Activated T-helper 1 cell treated with anti-CD3 and anti-CD28 coated beads, Interleukin-12 subunit alpha, Interleukin-12 subunit beta, Interleukin-2, Interleukin-4 antibody, amounts not matched to agents 30 ng/mL and 10 ng/mL and 1 ng/mL, durations not matched to agents 14 hours and 24 hours and 36 hours (primary cell): ENCODE data around the gene NRCAM. TPM values are rescaled to one million over a fixed set of nuclear protein-coding genes. Genes with fewer than 3 reads are reported as not detected.

ENCODE experiments used
- DNase-seq: peaks from one replicate; pipeline ENCODE4 v3.0.0; 2021; ENCODE audit warnings: low spot score
- H3K27ac Mint-ChIP-seq: one replicate; pipeline ENCODE4 v1.8.0; 2021; ENCODE audit warnings: mild to moderate bottlenecking, mixed read lengths
- H3K27me3 Mint-ChIP-seq: one replicate; pipeline ENCODE4 v1.8.0; 2022; ENCODE audit warnings: mild to moderate bottlenecking, moderate library complexity, mixed read lengths; ENCODE audit not compliant: insufficient read depth
- H3K36me3 Mint-ChIP-seq: one replicate; pipeline ENCODE4 v1.8.0; 2021; ENCODE audit warnings: low read depth, mixed read lengths
- H3K4me1 Mint-ChIP-seq: one replicate; pipeline ENCODE4 v1.8.0; 2021; ENCODE audit warnings: low read depth, mixed read lengths
- H3K4me3 Mint-ChIP-seq: one replicate; pipeline ENCODE4 v1.8.0; 2021; ENCODE audit warnings: mild to moderate bottlenecking, moderate library complexity, mixed read lengths
- H3K9me3 Mint-ChIP-seq: one replicate; pipeline ENCODE4 v1.8.0; 2021; ENCODE audit warnings: mixed read lengths
- intact Hi-C: fragments of 100-400 bp; cut with micrococcal nuclease; formaldehyde crosslinking; loops from one replicate; pipeline ENCODE4 v1.15.1; 2024
- total RNA-seq: library from RNA; stranded (reverse); gene quantifications from 2 replicates; pipeline ENCODE4 v1.2.3, GENCODE V29; 2022

Gene NRCAM
- total RNA-seq, 1 donor from 2014 or later = 0.21 TPM

GRCh38 chr7:108236681-108237415 lies 219.4 kb downstream of the NRCAM start:
- H3K9me3 Mint-ChIP-seq = no peaks in the 10 kb centered on the region
- no peak overlapping the region for H3K4me3 Mint-ChIP-seq
- no peaks in the 10 kb centered on the region for H3K36me3 Mint-ChIP-seq
- H3K27ac Mint-ChIP-seq = no peak overlapping the region
- intact Hi-C loops = no loop called here
- peaks cover 3% of the 10 kb centered on the region for H3K27me3 Mint-ChIP-seq
- DNase-seq = no peak
- H3K4me1 Mint-ChIP-seq = no peaks in the 10 kb centered on the region

GRCh38 chr7:108235451-108236061 lies 220.7 kb downstream of the NRCAM start:
- no peaks in the 10 kb centered on the region for H3K36me3 Mint-ChIP-seq
- no peak overlapping the region for H3K4me3 Mint-ChIP-seq
- no peak overlapping the region for H3K27ac Mint-ChIP-seq
- H3K4me1 Mint-ChIP-seq = no peaks in the 10 kb centered on the region
- no peak for DNase-seq
- H3K27me3 Mint-ChIP-seq = no peaks in the 10 kb centered on the region
- intact Hi-C loops = no loop called here
- H3K9me3 Mint-ChIP-seq = no peaks in the 10 kb centered on the region

- Mint-ChIP-seq H3K4me1 (no peaks in the 10 kb centered on the region), H3K9me3 (no peaks in the 10 kb centered on the region), H3K27ac (no peak overlapping the region), H3K27me3 (no peaks in the 10 kb centered on the region), H3K36me3 (no peaks in the 10 kb centered on the region), H3K4me3 (no peak overlapping the region)
- intact Hi-C loops = no loop called here
- DNase-seq = no peak
Measured at GRCh38 chr7:108234971-108235450, 221.2 kb downstream of the NRCAM start.

GRCh38 chr7:108234281-108234680 lies 222.0 kb downstream of the NRCAM start:
- no peak for DNase-seq
- H3K27me3 Mint-ChIP-seq = no peaks in the 10 kb centered on the region
- no peaks in the 10 kb centered on the region for H3K36me3 Mint-ChIP-seq
- H3K4me1 Mint-ChIP-seq = no peaks in the 10 kb centered on the region
- intact Hi-C loops = no loop called here
- H3K9me3 Mint-ChIP-seq = no peaks in the 10 kb centered on the region
- H3K27ac Mint-ChIP-seq = no peak overlapping the region
- no peak overlapping the region for H3K4me3 Mint-ChIP-seq

GRCh38 chr7:108232076-108232475 lies 224.2 kb downstream of the NRCAM start:
- Mint-ChIP-seq H3K36me3 (no peaks in the 10 kb centered on the region), H3K4me1 (no peaks in the 10 kb centered on the region), H3K27me3 (no peaks in the 10 kb centered on the region), H3K9me3 (no peaks in the 10 kb centered on the region), H3K27ac (no peak overlapping the region), H3K4me3 (no peak overlapping the region)
- intact Hi-C loops = no loop called here
- no peak for DNase-seq

GRCh38 chr7:108231221-108231620 lies 225.0 kb downstream of the NRCAM start:
- DNase-seq = no peak
- no peaks in the 10 kb centered on the region for H3K9me3 Mint-ChIP-seq
- H3K27ac Mint-ChIP-seq = no peak overlapping the region
- intact Hi-C loops = no loop called here
- no peak overlapping the region for H3K4me3 Mint-ChIP-seq
- no peaks in the 10 kb centered on the region for H3K4me1 Mint-ChIP-seq
- H3K36me3 Mint-ChIP-seq = no peaks in the 10 kb centered on the region
- H3K27me3 Mint-ChIP-seq = no peaks in the 10 kb centered on the region

GRCh38 chr7:108227366-108227765 lies 228.9 kb downstream of the NRCAM start:
- intact Hi-C loops = no loop called here
- Mint-ChIP-seq H3K9me3 (no peaks in the 10 kb centered on the region), H3K4me3 (no peak overlapping the region)

GRCh38 chr7:108226816-108227299 lies 229.4 kb downstream of the NRCAM start:
- H3K27me3 Mint-ChIP-seq = no peaks in the 10 kb centered on the region
- H3K4me1 Mint-ChIP-seq = no peaks in the 10 kb centered on the region
- no peak for DNase-seq
- intact Hi-C loops = no loop called here
- H3K36me3 Mint-ChIP-seq = no peaks in the 10 kb centered on the region
- H3K27ac Mint-ChIP-seq = no peak overlapping the region
- H3K4me3 Mint-ChIP-seq = no peak overlapping the region
- no peaks in the 10 kb centered on the region for H3K9me3 Mint-ChIP-seq

More at GRCh38 chr7:108227366-108227765, 228.9 kb downstream of the NRCAM start:
- H3K27me3 Mint-ChIP-seq = no peaks in the 10 kb centered on the region
- no peaks in the 10 kb centered on the region for H3K36me3 Mint-ChIP-seq
- DNase-seq = no peak
- no peaks in the 10 kb centered on the region for H3K4me1 Mint-ChIP-seq
- H3K27ac Mint-ChIP-seq = no peak overlapping the region

- H3K4me3 Mint-ChIP-seq = no peak overlapping the region
- no peaks in the 10 kb centered on the region for H3K27me3 Mint-ChIP-seq
- H3K4me1 Mint-ChIP-seq = no peaks in the 10 kb centered on the region
- intact Hi-C loops = no loop called here
- no peak for DNase-seq
- no peaks in the 10 kb centered on the region for H3K36me3 Mint-ChIP-seq
- H3K9me3 Mint-ChIP-seq = no peaks in the 10 kb centered on the region
- no peak overlapping the region for H3K27ac Mint-ChIP-seq
Measured at GRCh38 chr7:108225531-108226181, 230.6 kb downstream of the NRCAM start.

GRCh38 chr7:108224387-108224786 lies 231.8 kb downstream of the NRCAM start:
- Mint-ChIP-seq H3K9me3 (no peaks in the 10 kb centered on the region), H3K27ac (no peak overlapping the region), H3K36me3 (no peaks in the 10 kb centered on the region), H3K4me1 (no peaks in the 10 kb centered on the region), H3K4me3 (no peak overlapping the region), H3K27me3 (no peaks in the 10 kb centered on the region)
- intact Hi-C loops = no loop called here
- no peak for DNase-seq

- Mint-ChIP-seq H3K27me3 (no peaks in the 10 kb centered on the region), H3K36me3 (no peaks in the 10 kb centered on the region), H3K27ac (no peak overlapping the region), H3K9me3 (no peaks in the 10 kb centered on the region), H3K4me1 (no peaks in the 10 kb centered on the region), H3K4me3 (no peak overlapping the region)
- DNase-seq = no peak
- intact Hi-C loops = no loop called here
Measured at GRCh38 chr7:108222236-108222892, 233.9 kb downstream of the NRCAM start.

- Mint-ChIP-seq H3K4me1 (peaks cover 5% of the 10 kb centered on the region), H3K27ac (no peak overlapping the region), H3K27me3 (no peaks in the 10 kb centered on the region), H3K36me3 (no peaks in the 10 kb centered on the region), H3K4me3 (no peak overlapping the region), H3K9me3 (no peaks in the 10 kb centered on the region)
- DNase-seq = no peak
- intact Hi-C loops = no loop called here
Measured at GRCh38 chr7:108211382-108212201, 244.6 kb downstream of the NRCAM start.
